ENCODE results near the gene SCO2. TPM values are rescaled to one million over a fixed set of nuclear protein-coding genes. Genes with fewer than 3 reads are reported as not detected.
"Not testable (repeated sequence)": the region's sequence is repeated elsewhere in the genome, so short reads cannot be mapped to it uniquely, and the experiment has no call there.

SCO2 gene
- total RNA-seq, 1 experiment from 2014 or later: 3.0 TPM

DNA sequence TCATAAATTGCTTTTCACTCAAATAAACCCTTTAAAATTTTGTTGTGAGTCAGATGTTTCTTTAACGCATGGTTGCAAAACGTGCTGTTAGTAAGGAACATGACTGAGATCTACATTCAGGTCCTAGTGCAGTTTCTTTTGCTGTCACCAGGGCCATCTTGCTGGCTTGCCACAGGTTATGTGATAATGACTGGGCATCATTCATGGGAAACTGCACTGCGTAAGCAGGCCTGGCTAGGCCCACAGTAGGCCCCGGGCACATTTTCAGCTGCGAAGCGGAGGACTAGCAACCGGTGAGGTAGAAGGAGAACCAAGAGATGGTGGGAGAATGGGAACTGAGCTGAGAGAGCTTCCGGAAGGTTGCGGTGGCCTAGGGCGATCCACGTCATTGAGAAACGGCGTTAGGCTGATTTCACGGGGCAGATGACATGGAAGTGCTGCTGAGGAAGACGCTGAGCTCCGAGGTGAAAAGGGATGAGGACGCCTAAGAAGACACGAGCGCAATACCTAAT is 17.1 kb upstream of the SCO2 start:
- Histone ChIP-seq H3K27me3 (ENCODE audit: insufficient read depth, low read depth) (no peaks in the 10 kb centered on the region), H3K4me2 (no peak overlapping the region), H3K27ac (peak overlapping the region; percentile 99), H3K4me3 (no peak overlapping the region), H3K4me1 (replicated peaks; ENCODE audit: insufficient read depth) (peaks cover 84% of the 10 kb centered on the region), H3K36me3 (ENCODE audit: low read depth) (no peaks in the 10 kb centered on the region), H2AFZ (no peak overlapping the region), H3F3A (ENCODE audit: insufficient read depth, low read depth) (peaks cover 75% of the 10 kb centered on the region), H3K79me2 (ENCODE audit: low read depth) (no peaks in the 10 kb centered on the region), H3K9me3 (ENCODE audit: insufficient read depth, low read depth) (no peaks in the 10 kb centered on the region), H3K9me2 (ENCODE audit: insufficient read depth) (no peaks in the 10 kb centered on the region), H4K20me1 (ENCODE audit: insufficient read depth) (no peaks in the 10 kb centered on the region)
- ChIA-PET CTCF (no interaction called here), POLR2A (ENCODE audit: unreplicated experiment) (no interaction called here)
- intact Hi-C loops (cut with micrococcal nuclease; ENCODE audit: unreplicated experiment): no loop called here
- TF ChIP-seq CTCF (conservative IDR thresholded peaks at IDR 0.05) (no peak), EZH2 (IDR thresholded peaks at IDR 0.05; ENCODE audit: low read depth) (no peak)
- DNase-seq: no peak
- no TSS peak for BruUV-seq (replicated peaks)

DNA sequence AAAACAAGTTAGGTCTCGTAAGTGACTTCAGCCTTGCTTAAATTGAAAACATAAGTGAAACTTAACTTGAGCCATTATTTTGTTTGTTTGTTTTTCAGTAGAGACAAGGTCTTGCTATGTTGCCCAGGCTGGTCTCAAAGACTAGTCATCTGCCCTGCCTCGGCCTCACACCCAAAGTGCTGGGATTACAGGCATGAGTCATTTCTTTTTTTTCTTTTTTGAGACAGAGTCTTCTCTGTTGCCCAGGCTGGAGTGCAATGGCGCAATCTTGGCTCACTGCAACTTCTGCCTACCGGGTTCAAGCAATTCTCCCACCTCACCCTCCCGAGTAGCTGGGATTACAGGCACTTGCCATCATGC is 16.2 kb upstream of the SCO2 start:
- peak overlapping the region; percentile 19 for H3K4me2 ChIP-seq
- H3K27me3 ChIP-seq (ENCODE audit: insufficient read depth, low read depth); H3K36me3 ChIP-seq (ENCODE audit: low read depth); intact Hi-C loops (cut with micrococcal nuclease; ENCODE audit: unreplicated experiment); H3K9me3 ChIP-seq (ENCODE audit: insufficient read depth, low read depth); H2AFZ ChIP-seq; H3K9me2 ChIP-seq (ENCODE audit: insufficient read depth); BruUV-seq (replicated peaks); POLR2A ChIA-PET (ENCODE audit: unreplicated experiment); H3K4me3 ChIP-seq; H3K79me2 ChIP-seq (ENCODE audit: low read depth); H4K20me1 ChIP-seq (ENCODE audit: insufficient read depth): not testable (repeated sequence)
- CTCF ChIA-PET: interaction anchor here (1.0 kb wide), 1 partner anchor 16 kb away, joined by 3 read pairs; no protein-coding TSS in a partner anchor
- DNase-seq: peak; percentile 35 to 91
- peaks cover 81% of the 10 kb centered on the region for H3F3A ChIP-seq (ENCODE audit: insufficient read depth, low read depth)
- peak overlapping the region; percentile 99 for H3K27ac ChIP-seq
- peaks cover 90% of the 10 kb centered on the region for H3K4me1 ChIP-seq (replicated peaks; ENCODE audit: insufficient read depth)

GRCh38 chr22:50540381-50540780 is 15.0 kb upstream of the SCO2 start:
- Histone ChIP-seq H2AFZ (no peak overlapping the region), H3K27ac (peak overlapping the region; percentile 99), H3K79me2 (ENCODE audit: low read depth) (no peaks in the 10 kb centered on the region), H3K36me3 (ENCODE audit: low read depth) (no peaks in the 10 kb centered on the region), H3F3A (ENCODE audit: insufficient read depth, low read depth) (peaks cover 78% of the 10 kb centered on the region), H3K4me2 (peak overlapping the region; percentile 84), H3K27me3 (ENCODE audit: insufficient read depth, low read depth) (no peaks in the 10 kb centered on the region), H4K20me1 (ENCODE audit: insufficient read depth) (no peaks in the 10 kb centered on the region), H3K4me1 (replicated peaks; ENCODE audit: insufficient read depth) (peaks cover 79% of the 10 kb centered on the region), H3K9me3 (ENCODE audit: insufficient read depth, low read depth) (no peaks in the 10 kb centered on the region), H3K9me2 (ENCODE audit: insufficient read depth) (no peaks in the 10 kb centered on the region), H3K4me3 (no peak overlapping the region)
- intact Hi-C loops (cut with micrococcal nuclease; ENCODE audit: unreplicated experiment): no loop called here
- TF ChIP-seq CTCF (conservative IDR thresholded peaks at IDR 0.05) (no peak), EZH2 (IDR thresholded peaks at IDR 0.05; ENCODE audit: low read depth) (no peak)
- ChIA-PET POLR2A (ENCODE audit: unreplicated experiment) (interaction anchor here (0.6 to 0.9 kb wide), 2 partner anchors 14 to 23 kb away, joined by 4 to 18 read pairs; no protein-coding TSS in a partner anchor), CTCF (interaction anchor here (0.9 kb wide), 1 partner anchor 23 kb away, joined by 3 read pairs; the partner anchor contains the start of gene SYCE3)
- no peak for DNase-seq
- no TSS peak for BruUV-seq (replicated peaks)

- Histone ChIP-seq H3K27ac (peak overlapping the region; percentile 99), H3K36me3 (ENCODE audit: low read depth) (no peaks in the 10 kb centered on the region), H4K20me1 (ENCODE audit: insufficient read depth) (no peaks in the 10 kb centered on the region), H3F3A (ENCODE audit: insufficient read depth, low read depth) (peaks cover 69% of the 10 kb centered on the region), H3K9me2 (ENCODE audit: insufficient read depth) (no peaks in the 10 kb centered on the region), H3K4me1 (replicated peaks; ENCODE audit: insufficient read depth) (peaks cover 67% of the 10 kb centered on the region), H3K27me3 (ENCODE audit: insufficient read depth, low read depth) (no peaks in the 10 kb centered on the region), H3K9me3 (ENCODE audit: insufficient read depth, low read depth) (no peaks in the 10 kb centered on the region), H3K4me2 (peak overlapping the region; percentile 84), H3K4me3 (no peak overlapping the region), H3K79me2 (ENCODE audit: low read depth) (no peaks in the 10 kb centered on the region), H2AFZ (peak overlapping the region; percentile 46)
- no peak for TF ChIP-seq EZH2 (IDR thresholded peaks at IDR 0.05; ENCODE audit: low read depth)
- no peak for TF ChIP-seq CTCF (conservative IDR thresholded peaks at IDR 0.05)
- POLR2A ChIA-PET (ENCODE audit: unreplicated experiment): interaction anchor here (0.6 kb wide), 1 partner anchor 12 kb away, joined by 4 read pairs; the partner anchor contains the start of gene SCO2
- no peak for DNase-seq
- CTCF ChIA-PET: no interaction called here
- intact Hi-C loops (cut with micrococcal nuclease; ENCODE audit: unreplicated experiment): no loop called here
- no TSS peak for BruUV-seq (replicated peaks)
These were observed 12.4 kb upstream of the SCO2 start for GRCh38 chr22:50537765-50538164.
